Body of pancreas (tissue), 4 donors: ENCODE data around the gene FNDC3B. TPM values are rescaled to one million over a fixed set of nuclear protein-coding genes. Genes with fewer than 3 reads are reported as not detected.
"Not testable (repeated sequence)": the region's sequence is repeated elsewhere in the genome, so short reads cannot be mapped to it uniquely, and the experiment has no call there.

ENCODE experiments used
- ATAC-seq: fragments of 150-250 bp; one replicate; pipeline ENCODE4 v1.9.1; 2016
- DNase-seq, 4 donors: peaks; one replicate each; pipeline ENCODE4 v3.0.0-alpha.2; 2019
- H3K27ac ChIP-seq, 4 donors: fragments of 200-600 bp; sonication (generic); 1 replicate in 3 of 4; 2 replicates in 1 of 4; pipeline versions ENCODE4 v1.5.1 to v1.6.1; 2016 to 2019; ENCODE audit warnings: mild to moderate bottlenecking in 1 of 4, mixed read lengths in 1 of 4, moderate library complexity in 1 of 4
- H3K27me3 ChIP-seq, 2 donors: fragments of 200-600 bp; sonication (generic); one replicate each; pipeline ENCODE4 v1.6.0; 2016; ENCODE audit warnings: mild to moderate bottlenecking in 1 of 2
- H3K36me3 ChIP-seq, 2 donors: fragments of 200-600 bp; sonication (generic); replicated peaks in 1 of 2; 2 replicates each; pipeline ENCODE4 v1.5.1; 2016; ENCODE audit warnings: low read depth in 2 of 2; ENCODE audit not compliant: insufficient read depth in 1 of 2
- H3K4me1 ChIP-seq: fragments of 200-600 bp; sonication (generic); one replicate; pipeline ENCODE4 v1.6.0; 2016
- H3K4me3 ChIP-seq, 2 donors: fragments of 200-600 bp; sonication (generic); 1 replicate in 1 of 2; 2 replicates in 1 of 2; pipeline ENCODE4 v1.5.1; 2016 to 2019
- H3K9me3 ChIP-seq, 3 donors: fragments of 200-600 bp; sonication (generic); 1 replicate in 2 of 3; 2 replicates in 1 of 3; pipeline ENCODE4 v1.5.1; 2016
- CTCF ChIP-seq, 7 experiments: fragments of 450-650 bp in 4 of 7; fragments of 200-600 bp in 3 of 7; sonication (generic) in 3 of 7; IDR thresholded peaks; one replicate each; pipeline ENCODE4 v1.5.1; 2016 to 2019; ENCODE audit warnings: antibody characterized with exemption in 7 of 7
- POLR2A ChIP-seq, 3 donors: fragments of 450-650 bp; IDR thresholded peaks; one replicate each; pipeline ENCODE4 v1.6.1; 2016; ENCODE audit warnings: antibody characterized with exemption in 3 of 3, mild to moderate bottlenecking in 2 of 3
- WGBS, 2 donors: methylation state at CpG; one replicate each; pipeline ENCODE4 v1.1.5; 2017; 5-methylcytosine and 5-hydroxymethylcytosine counted together
- intact Hi-C: fragments of 100-400 bp; cut with DNase I; formaldehyde crosslinking; loops from one replicate; pipeline ENCODE4 v1.15.1; 2023
- total RNA-seq, 2 donors: library from RNA; depleted of rRNA; stranded (reverse); fragments of >200 nt; gene quantifications; one replicate each; pipeline ENCODE4 v1.1.0, GENCODE V29; 2016

Gene FNDC3B
- total RNA-seq, 2 donors from 2014 or later = 64.3 to 86.0 TPM

GRCh38 chr3:172367205-172368105, 328.1 kb downstream of the FNDC3B start:
- Histone ChIP-seq H3K4me1 (peaks cover 20% of the 10 kb centered on the region), H3K27ac (no peak overlapping the region), H3K4me3 (no peak overlapping the region), H3K27me3 (no peaks in the 10 kb centered on the region), H3K9me3 (no peaks in the 10 kb centered on the region), H3K36me3 (peaks cover 0 to 17% of the 10 kb centered on the region in 2 donors)
- DNase-seq (no peak), ATAC-seq (no peak)
- 66 to 71% methylated on average over 9 of the region's 9 CpGs for WGBS, 2 donors
- TF ChIP-seq CTCF (IDR thresholded peaks at IDR 0.05) (no peak), POLR2A (IDR thresholded peaks at IDR 0.05) (no peak)
- intact Hi-C loops = no loop called here

- DNase-seq, H3K27me3 ChIP-seq, ATAC-seq, H3K27ac ChIP-seq, H3K4me3 ChIP-seq, intact Hi-C loops, H3K36me3 ChIP-seq, H3K9me3 ChIP-seq: not testable (repeated sequence)
- WGBS, 2 donors = 93 to 94% methylated on average over 5 of the region's 5 CpGs
- H3K4me1 ChIP-seq = peaks cover 20% of the 10 kb centered on the region
Measured at GRCh38 chr3:172368556-172368955, 329.2 kb downstream of the FNDC3B start.

- DNase-seq = peak in 3 of 4 donors; percentile 15 to 41 (median 27)
- 34 to 38% methylated on average over 9 of the region's 9 CpGs for WGBS, 2 donors
Measured at GRCh38 chr3:172369590-172370259, 330.3 kb downstream of the FNDC3B start.

GRCh38 chr3:172370419-172370818, 331.0 kb downstream of the FNDC3B start:
- Histone ChIP-seq H3K9me3 (no peaks in the 10 kb centered on the region), H3K4me3 (no peak overlapping the region), H3K27ac (no peak overlapping the region), H3K36me3 (peaks cover 0 to 10% of the 10 kb centered on the region in 2 donors), H3K27me3 (no peaks in the 10 kb centered on the region), H3K4me1 (peaks cover 20% of the 10 kb centered on the region)
- ATAC-seq (no peak), DNase-seq (no peak)
- TF ChIP-seq CTCF (IDR thresholded peaks at IDR 0.05) = no peak
- TF ChIP-seq POLR2A (IDR thresholded peaks at IDR 0.05) = no peak
- 60 to 70% methylated on average over 3 of the region's 3 CpGs for WGBS, 2 donors
- intact Hi-C loops = no loop called here

More at GRCh38 chr3:172369590-172370259, 330.3 kb downstream of the FNDC3B start:
- peak overlapping the region in 1 of 4 donors; percentile 21 for H3K27ac ChIP-seq
- H3K36me3 ChIP-seq = peaks cover 0 to 8% of the 10 kb centered on the region in 2 donors
- H3K4me3 ChIP-seq = no peak overlapping the region
- TF ChIP-seq POLR2A (IDR thresholded peaks at IDR 0.05) (no peak), CTCF (IDR thresholded peaks at IDR 0.05) (no peak)
- no peaks in the 10 kb centered on the region for H3K9me3 ChIP-seq
- peaks cover 20% of the 10 kb centered on the region for H3K4me1 ChIP-seq
- intact Hi-C loops = no loop called here
- H3K27me3 ChIP-seq = no peaks in the 10 kb centered on the region
- peak; percentile 57 for ATAC-seq

GRCh38 chr3:172371544-172371943, 332.2 kb downstream of the FNDC3B start:
- Histone ChIP-seq H3K27ac (no peak overlapping the region), H3K27me3 (no peaks in the 10 kb centered on the region), H3K36me3 (peaks cover 0 to 9% of the 10 kb centered on the region in 2 donors), H3K4me3 (no peak overlapping the region), H3K9me3 (no peaks in the 10 kb centered on the region), H3K4me1 (peaks cover 24% of the 10 kb centered on the region)
- no peak for DNase-seq
- no peak for ATAC-seq
- TF ChIP-seq POLR2A (IDR thresholded peaks at IDR 0.05) (no peak), CTCF (IDR thresholded peaks at IDR 0.05) (no peak)
- WGBS, 2 donors = 89% methylated on average over 4 of the region's 4 CpGs
- intact Hi-C loops = no loop called here
